ENCODE data around the gene GSTK1.

GRCh38 chr7:143243111-143243510, 20.1 kb upstream of the GSTK1 start:
- TF ChIP-seq CTCF (IDR thresholded peaks at IDR 0.05; ENCODE audit: control extremely low read depth in 1 of 3, insufficient read depth in 1 of 3, low read depth in 1 of 3, low read length in 3 of 3): no peak
- TF ChIP-seq USF2 (IDR thresholded peaks at IDR 0.05; ENCODE audit: low read length): no peak
